ENCODE data around the gene ZNF385C.
"Not testable (repeated sequence)": the region's sequence is repeated elsewhere in the genome, so short reads cannot be mapped to it uniquely, and the experiment has no call there.

The ZNF385C gene

DNA sequence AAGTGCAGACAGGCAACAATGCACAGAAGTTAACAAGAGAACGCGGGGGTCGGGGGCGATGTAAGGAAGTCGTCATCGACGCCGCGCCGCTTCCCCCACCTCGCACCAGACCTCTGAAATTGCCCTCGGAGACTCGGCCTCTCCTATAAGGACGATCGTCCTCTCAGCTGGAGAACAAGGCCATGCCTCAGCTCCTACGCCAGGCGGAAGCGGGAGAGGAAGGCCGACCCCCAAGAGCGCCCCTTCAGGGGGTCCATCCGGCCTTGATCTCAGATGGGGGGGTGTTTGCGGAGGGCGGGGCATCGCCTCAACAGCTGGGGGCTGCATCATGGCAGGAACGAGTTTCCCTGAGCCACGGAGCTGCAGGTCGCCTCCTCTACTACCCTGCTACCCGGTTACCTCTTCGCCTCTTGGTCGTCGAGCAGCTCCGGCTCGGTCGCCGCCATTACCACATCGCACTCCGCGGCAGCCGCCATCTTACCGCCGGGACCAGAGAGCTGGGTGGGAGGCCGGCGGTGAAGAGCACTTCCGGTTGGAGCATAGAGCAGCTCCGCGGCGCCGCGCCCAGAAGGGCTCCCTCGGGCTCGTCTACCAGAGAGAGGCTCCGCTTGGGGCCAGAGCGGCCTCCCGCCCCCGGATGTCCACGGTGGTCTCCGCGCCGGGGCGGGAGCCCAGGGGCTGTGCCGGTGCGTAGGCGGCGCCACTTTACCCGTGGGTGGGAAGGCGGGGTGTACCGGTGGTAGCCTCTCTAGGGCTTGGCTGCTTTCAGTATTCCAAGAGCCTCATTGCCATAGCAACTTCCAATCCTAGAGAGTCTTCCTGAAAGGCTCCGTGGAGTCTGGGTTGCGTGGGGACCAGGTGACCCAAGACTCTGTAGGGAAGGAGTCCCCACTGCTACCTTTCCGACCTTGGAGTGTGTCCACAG lies 81.1 kb downstream of the ZNF385C start, which contains the start of gene DNAJC7:
Gene DNAJC7 (minus strand): TSS at position 499 of the 925 bp plus-strand sequence. CDS start 23 bp downstream, at position 476.
- peak; percentile 92 for DNase-seq

GRCh38 chr17:42016411-42016831 lies 81.9 kb downstream of the ZNF385C start:
- DNase-seq, result no peak

GRCh38 chr17:42013740-42014139 lies 84.5 kb downstream of the ZNF385C start:
- DNase-seq, result not testable (repeated sequence)

DNA sequence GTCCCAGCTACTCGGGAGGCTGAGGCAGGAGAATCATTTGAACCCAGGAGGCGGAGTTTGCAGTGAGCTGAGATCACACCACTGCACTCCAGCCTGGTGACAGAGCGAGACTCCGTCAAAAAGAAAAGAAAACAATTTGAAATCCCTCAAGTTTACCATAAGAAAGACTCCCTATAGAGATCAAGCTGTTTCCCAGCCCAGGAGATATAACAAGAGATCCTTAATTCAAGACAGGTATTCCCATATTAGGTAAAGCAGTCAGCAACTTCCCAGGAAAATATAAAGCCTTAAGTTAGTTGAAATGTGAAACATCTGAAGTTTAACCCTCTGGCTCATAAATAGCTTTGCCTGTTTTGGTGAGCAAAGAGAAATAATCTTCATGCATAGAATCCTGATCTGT lies 85.9 kb downstream of the ZNF385C start:
- not testable (repeated sequence) for DNase-seq

DNA sequence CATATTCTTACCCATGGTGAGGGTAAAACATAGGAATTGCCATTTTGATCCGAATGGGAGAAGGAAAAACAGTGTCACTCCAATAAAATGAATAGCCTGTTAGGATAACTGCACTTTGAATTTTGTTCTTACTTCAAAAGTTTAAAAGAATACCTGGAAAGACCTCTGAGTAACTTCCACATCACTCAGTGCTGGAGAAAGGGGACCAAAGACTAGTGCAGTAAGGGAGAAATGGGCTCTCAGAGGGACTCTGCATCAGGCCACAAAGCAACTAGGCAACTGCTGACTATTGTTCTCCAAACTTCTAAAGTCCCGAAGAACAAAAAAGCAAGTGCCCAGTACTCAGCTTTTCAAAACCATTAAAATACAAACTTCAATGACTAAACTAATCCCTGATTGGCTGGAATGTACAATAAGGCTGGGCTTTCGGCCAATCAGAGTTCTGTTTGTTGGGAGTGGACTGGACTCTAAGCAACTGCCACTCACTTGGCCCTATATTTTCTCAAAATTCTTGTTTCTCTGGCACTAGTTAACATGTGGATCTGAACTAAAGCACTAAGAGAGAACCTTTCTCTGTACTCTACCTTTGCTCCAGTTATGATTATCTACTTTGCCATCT lies 87.3 kb downstream of the ZNF385C start:
- peak; percentile 49 for DNase-seq

DNA sequence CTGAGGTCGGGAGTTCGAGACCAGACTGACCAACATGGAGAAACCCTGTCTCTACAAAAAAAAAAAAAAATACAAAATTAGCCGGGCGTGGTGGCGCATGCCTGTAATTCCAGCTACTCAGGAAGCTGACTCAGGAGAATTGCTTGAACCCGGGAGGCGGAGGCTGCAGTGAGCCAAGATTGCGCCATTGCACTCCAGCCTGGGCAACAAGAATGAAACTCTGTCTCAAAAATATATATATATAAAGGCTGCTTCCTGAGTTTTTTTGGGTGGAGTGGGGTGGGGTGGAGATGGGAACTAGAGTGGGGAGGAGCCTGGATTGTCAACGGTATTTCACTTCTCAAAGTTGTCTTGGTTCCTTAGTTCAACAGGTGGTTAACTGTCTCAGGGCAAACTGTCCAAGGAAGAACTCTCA lies 88.0 kb downstream of the ZNF385C start:
- DNase-seq, result peak; percentile 69

DNA sequence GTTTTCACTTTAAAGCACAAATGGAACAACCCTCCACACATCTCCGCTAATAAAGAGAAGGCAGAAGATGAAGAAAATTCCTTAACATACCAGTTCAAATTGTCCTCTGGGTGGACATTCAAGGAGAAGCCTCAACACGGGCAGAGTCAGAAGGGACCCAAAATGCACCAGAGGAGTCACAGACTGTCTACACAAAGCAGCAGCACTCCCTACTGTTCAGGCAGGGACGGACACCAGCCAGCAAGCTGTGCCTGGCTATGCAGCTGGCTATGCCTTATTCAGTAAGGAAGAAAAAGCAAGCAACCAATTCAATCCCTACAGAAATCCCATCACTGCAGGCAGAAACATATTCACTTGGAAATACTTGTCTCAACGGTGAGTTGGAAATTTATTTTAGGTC lies 89.1 kb downstream of the ZNF385C start:
- no peak for DNase-seq

- DNase-seq, result no peak
Observed at GRCh38 chr17:42005166-42005565, 93.1 kb downstream of the ZNF385C start.

DNA sequence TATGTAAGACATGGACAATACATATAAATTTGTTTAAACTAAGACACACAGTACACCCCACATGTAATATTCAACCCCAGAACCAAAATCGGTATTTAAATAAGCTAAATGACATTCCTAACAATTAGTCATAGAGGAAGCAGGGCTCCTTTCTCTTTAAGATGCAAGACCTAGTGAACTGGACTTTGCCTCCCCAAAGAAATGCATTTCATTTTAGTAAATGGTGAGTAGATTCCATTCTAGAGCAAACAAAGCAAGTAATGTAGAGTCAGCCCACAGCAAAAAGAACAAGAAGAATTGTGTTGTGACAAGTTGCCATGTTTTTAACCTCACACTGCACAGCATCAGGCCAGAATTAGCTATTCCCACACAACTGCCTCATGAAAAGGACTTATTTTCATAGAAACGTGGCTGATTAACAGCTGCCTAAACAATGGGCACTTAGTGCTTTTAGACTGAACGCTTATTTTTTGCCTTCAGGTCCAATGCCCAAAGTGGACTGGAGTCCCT lies 95.4 kb downstream of the ZNF385C start:
- peak; percentile 69 for DNase-seq

GRCh38 chr17:42002175-42002791 lies 96.0 kb downstream of the ZNF385C start:
- DNase-seq, result no peak

GRCh38 chr17:42001729-42002128 lies 96.5 kb downstream of the ZNF385C start:
- no peak for DNase-seq

GRCh38 chr17:42000413-42001133 lies 97.7 kb downstream of the ZNF385C start:
- DNase-seq, result no peak

- no peak for DNase-seq
Observed at GRCh38 chr17:41998497-41998896, 99.8 kb downstream of the ZNF385C start.

DNA sequence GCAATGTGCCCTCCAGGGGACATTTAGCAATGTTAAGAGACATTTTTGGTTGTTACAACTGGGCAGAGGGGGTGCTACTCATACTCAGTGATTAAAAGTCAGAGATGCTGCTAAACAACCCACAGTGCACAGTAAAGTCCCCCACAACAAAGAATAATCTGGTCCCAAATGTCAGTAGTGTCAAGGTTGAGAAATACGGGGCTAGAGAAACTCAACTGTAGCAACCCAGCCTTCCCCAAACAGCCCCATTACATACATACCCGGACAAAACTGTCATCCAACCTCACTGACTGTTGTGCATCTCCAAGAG lies 101.5 kb downstream of the ZNF385C start:
- no peak for DNase-seq

- no peak for DNase-seq
Observed at GRCh38 chr17:41992576-41992975, 105.7 kb downstream of the ZNF385C start.

GRCh38 chr17:41989702-41990419 lies 108.4 kb downstream of the ZNF385C start:
- no peak for DNase-seq

- no peak for DNase-seq
Observed at GRCh38 chr17:41988418-41988817, 109.9 kb downstream of the ZNF385C start.

- no peak for DNase-seq
Observed at GRCh38 chr17:41987642-41988041, 110.6 kb downstream of the ZNF385C start.

- DNase-seq, result no peak
Observed at GRCh38 chr17:41986634-41987033, 111.6 kb downstream of the ZNF385C start.

DNA sequence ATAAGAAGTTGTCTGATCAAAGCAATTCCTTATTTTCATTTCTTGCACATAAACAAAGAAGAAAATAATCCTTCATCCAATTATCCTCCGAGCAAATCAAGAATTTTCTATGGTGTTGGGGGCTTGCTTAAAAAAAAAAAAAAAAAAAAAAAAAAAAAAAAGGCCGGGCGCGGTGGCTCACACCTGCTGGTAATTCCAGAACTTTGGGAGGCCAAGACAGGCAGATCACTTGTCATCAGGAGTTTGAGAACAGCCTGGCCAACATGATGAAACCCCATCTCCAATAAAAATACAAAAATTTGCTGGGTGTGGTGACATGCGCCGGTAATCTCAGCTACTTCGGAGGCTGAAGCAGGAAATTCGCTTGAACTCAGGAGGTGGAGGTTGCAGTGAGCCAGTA lies 112.4 kb downstream of the ZNF385C start:
- no peak for DNase-seq

DNA sequence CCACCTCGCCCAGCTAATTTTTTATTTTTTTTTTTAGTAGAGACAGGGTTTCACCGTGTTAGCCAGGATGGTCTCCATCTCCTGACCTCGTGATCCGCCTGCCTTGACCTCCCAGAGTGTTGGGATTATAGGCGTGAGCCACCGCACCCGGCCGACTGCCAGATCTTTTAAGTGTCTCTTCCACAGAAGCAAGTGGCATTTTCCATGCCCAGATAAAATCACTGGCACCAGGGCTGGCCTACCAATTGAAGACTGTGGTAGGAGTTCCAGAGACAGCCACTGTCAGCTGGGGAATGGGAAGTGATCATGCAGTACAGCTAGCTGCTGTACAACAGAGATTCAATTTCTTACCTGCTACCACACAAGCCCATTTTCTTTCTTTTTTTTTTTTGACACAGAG lies 113.8 kb downstream of the ZNF385C start:
- no peak for DNase-seq
